GM12865 (cell line): Measurements from ENCODE around the gene BPIFB4.
"Not testable (repeated sequence)": the region's sequence is repeated elsewhere in the genome, so short reads cannot be mapped to it uniquely, and the experiment has no call there.

Experiments used
- DNase-seq: peaks from one replicate; pipeline ENCODE4 v3.0.0; 2010; ENCODE audit warnings: low read depth
- H3K4me3 ChIP-seq: 2 replicates; pipeline ENCODE4 v1.5.1; 2011; ENCODE audit warnings: mild to moderate bottlenecking, low read depth, low read length, control low read depth
- CTCF ChIP-seq: IDR thresholded peaks from 2 replicates; pipeline ENCODE4 v1.5.1; 2011; ENCODE audit warnings: low read length, control low read depth, low read depth, inconsistent platforms; ENCODE audit not compliant: insufficient read depth; ENCODE audit errors: missing control alignments

BPIFB4 gene

DNA sequence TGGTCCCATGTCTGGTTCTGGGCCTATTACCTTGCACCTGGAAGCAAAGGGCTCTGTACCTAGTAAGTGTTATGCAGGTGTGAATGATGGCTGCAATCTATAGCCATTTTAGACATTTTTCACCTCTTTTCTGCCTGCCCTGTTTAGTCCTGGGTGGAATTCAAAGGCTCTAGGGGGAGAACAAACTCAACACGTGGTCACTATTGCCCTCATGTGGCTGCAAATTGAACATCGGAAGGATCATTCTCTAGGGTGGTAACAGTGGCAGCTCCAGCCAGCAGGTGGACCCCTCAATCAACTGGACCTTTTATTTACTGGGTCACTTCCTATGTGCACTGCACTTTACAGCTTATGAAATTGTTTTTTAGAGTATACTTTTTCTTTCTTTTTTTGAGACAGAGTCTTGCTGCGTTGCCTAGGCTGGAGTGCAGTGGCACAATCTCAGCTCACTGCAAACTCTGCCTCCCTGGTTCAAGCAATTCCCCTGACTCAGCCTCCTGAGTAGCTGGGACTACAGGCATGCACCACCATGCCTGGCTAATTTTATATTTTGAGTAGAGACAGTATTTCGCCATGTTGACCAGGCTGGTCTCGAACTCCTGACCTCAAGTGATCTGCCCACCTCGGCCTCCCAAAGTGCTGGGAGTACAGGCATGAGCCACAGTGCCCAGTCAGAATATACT lies 16.6 kb downstream of the BPIFB4 start:
- peak; percentile 77 for DNase-seq
- not testable (repeated sequence) for H3K4me3 ChIP-seq
- TF ChIP-seq CTCF, result peak; percentile 77

GRCh38 chr20:33097001-33097400 lies 17.6 kb downstream of the BPIFB4 start:
- H3K4me3 ChIP-seq, result no peak overlapping the region
- TF ChIP-seq CTCF, result no peak
- DNase-seq, result peak; percentile 18

GRCh38 chr20:33099843-33100538 lies 20.5 kb downstream of the BPIFB4 start:
- TF ChIP-seq CTCF, result no peak

GRCh38 chr20:33103556-33103955 lies 24.1 kb downstream of the BPIFB4 start:
- DNase-seq, result no peak
- no peak for TF ChIP-seq CTCF
- H3K4me3 ChIP-seq, result no peak overlapping the region

More at GRCh38 chr20:33099843-33100538, 20.5 kb downstream of the BPIFB4 start:
- H3K4me3 ChIP-seq, result no peak overlapping the region
- DNase-seq, result peak; percentile 31

DNA sequence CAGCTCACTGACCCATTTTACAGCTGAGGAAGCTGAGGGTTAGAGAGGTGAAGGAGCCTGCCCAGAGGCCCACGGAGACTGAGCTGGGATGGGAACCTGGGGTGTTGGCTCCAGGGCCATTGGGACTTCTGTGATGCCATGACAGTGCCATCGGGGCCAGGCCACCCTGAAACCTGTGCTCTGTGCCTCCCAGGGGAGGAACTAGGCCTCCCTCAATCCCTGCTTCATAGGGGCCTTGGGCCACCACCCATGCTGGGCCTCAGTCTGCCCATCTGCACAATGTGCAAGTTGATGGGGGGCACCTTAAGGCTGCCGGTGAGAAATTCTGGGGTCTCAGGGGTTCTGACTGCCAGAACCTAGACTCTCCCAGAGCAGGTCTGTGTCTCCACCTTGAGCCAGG lies 24.9 kb downstream of the BPIFB4 start:
- TF ChIP-seq CTCF, result no peak
- DNase-seq, result no peak
- no peak overlapping the region for H3K4me3 ChIP-seq

DNA sequence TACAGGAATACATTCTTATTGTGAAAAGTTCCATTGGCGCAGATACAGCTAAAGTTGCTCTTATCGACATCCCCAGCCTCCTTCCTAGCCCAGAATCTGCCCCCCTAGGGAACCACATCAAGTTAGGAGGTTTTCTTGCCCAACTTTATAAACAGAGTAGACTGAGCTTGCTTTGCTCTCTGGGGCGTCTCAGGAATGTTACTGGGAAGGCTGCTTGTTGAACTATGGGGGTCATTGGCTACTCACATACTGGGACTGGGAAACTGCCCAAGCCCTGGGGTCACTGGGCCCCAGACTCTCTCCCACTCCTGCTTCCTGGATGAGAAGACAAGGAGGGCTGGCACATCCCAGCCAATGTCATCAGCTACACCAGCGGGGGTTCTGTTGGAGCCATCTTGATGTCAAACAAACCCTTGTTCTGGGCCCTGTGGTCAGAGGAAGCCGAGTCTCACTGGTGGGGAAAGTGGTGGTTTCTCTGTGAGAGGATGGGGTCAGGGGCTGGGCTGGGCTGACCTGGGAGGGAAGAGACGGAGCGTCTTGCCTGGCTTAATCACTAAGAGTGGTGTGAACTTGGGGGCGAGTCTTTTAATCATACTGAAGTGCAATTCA lies 26.0 kb downstream of the BPIFB4 start:
- H3K4me3 ChIP-seq, result no peak overlapping the region
- DNase-seq, result no peak
- TF ChIP-seq CTCF, result no peak

GRCh38 chr20:33106058-33106620 lies 26.7 kb downstream of the BPIFB4 start:
- not testable (repeated sequence) for H3K4me3 ChIP-seq, DNase-seq
